Non-pigmented ciliary epithelial cell (primary cell): ENCODE data around the gene OSTM1.

Experiments used
- DNase-seq: peaks from one replicate; pipeline ENCODE4 v3.0.0-alpha.2; 2010; ENCODE audit warnings: low read depth

The OSTM1 gene

GRCh38 chr6:108100003-108100402 lies 25.5 kb upstream of the OSTM1 start:
- no peak for DNase-seq

- no peak for DNase-seq
These were observed 23.3 kb upstream of the OSTM1 start for GRCh38 chr6:108097882-108098281.

- DNase-seq = no peak
These were observed 19.3 kb upstream of the OSTM1 start for GRCh38 chr6:108093781-108094300.

DNA sequence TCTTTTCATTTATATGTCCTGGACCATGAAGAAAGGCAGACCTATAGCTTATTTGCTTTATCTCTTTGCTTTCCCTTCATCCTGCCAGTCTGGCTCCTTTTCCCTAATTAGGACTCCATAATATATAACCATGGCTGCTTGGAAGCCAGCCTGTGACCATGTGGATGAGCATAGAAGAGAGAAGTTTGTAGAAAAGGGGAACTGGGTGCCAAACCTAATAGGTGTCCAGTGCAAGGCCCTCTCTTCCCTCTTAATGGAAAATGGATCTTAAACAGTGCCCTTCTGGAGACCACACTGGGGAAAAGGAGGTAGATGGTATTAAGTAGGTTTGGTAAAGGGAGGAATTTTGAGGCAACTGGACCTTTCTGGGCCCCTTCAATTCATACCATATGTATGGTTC lies 16.7 kb upstream of the OSTM1 start:
- no peak for DNase-seq

DNA sequence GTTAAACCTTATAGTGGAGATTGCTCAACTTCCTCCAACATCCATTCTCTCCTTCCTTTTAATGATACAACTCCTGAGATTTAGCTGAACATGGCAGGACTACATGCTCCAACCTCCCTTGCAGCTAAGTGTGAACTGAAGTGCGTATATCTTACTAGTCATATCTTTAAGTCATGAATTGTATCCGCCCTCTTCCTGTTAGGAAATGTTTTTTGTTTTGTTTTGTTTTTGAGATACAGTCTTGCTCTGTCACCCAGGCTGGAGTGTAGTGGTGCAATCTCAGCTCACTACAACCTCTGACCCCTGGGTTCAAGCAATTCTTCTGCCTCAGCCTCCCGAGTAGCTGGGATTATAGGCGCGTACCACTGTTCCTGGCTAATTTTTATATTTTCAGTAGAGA lies 8.8 kb upstream of the OSTM1 start:
- DNase-seq = no peak

GRCh38 chr6:108082539-108082938 lies 8.0 kb upstream of the OSTM1 start:
- DNase-seq = no peak

- peak; percentile 44 for DNase-seq
These were observed 5.7 kb upstream of the OSTM1 start for GRCh38 chr6:108080010-108080780.

DNA sequence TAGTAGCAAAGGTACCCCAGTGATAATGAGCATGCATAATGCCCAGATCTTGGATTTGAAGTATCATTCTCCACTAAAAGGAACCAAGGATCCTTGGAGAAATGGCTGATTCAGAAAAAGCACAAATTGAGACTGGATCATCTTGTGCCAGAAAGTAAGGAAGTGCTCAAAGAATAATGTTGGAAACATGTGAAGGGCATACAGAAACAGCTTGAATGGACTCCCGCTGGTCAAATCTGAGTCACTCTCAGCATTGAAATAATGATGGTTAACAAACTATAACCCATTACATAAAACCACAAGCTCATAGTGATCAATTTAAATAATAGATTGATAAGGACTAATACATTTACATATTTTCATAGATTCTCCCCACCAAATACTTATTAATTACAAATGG lies 3.6 kb upstream of the OSTM1 start:
- no peak for DNase-seq

- DNase-seq = no peak
These were observed 533 bp downstream of the OSTM1 start for GRCh38 chr6:108074057-108074358.

DNA sequence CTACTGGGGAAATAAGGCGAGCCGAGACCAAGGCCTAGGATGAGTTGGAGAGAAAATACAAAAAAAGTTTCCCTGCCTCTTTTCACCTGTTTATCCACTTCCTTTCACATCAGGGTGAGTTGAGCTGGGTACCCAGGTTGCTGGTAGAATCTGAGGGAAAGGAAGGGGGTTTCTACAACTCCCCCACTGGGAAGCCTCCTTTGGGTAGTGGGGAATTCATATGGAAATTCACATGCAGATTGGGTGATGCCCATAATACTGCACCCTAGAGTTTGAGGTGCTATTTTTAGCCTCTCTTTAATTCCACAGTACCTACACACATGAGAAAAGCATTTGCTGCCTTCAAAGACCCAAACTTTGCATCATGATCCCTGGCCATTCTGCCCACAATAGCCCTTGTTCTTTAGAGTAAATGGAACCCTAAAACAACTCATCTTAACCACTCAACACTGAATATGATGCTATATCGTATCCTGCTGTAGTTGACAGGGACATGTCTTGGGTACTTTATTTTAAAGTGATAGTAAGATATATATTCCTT lies 2.7 kb downstream of the OSTM1 start:
- DNase-seq = no peak

DNA sequence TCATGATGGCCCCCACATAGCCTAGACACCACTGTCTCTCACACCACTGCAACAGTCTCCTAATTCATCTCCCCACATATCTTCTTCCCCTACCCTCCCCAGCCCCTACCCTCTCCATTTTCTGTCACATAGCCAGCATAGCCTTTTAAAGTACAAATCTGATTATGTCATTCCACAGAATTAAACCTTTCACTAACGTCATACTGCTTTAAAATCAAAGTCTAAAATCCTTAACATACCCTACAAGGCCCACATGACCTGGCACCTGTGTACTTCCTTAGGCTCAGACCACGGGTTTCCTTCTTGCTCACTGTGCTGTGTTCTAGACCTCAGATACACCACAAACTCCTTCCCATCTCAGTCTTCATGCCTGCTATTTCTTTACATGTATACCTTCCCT lies 5.9 kb downstream of the OSTM1 start:
- no peak for DNase-seq

DNA sequence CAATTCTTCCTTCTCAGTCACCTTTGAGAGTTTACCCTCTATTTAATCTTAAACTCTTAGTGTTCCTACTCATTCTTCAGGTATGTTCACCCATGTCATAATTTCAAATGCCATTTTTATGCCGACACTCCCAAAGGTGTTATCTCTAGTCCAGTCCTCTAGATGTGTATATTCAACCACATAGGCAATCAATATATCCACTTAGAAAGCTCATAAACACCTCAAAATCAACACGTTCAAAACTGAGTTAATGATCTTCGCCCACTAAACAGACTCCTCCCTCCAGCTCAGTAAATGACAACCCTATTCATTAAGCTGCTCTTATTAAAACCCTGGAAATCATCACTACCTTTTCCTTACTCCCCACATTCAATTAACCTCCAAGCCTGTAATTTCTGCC lies 6.4 kb downstream of the OSTM1 start:
- no peak for DNase-seq

DNA sequence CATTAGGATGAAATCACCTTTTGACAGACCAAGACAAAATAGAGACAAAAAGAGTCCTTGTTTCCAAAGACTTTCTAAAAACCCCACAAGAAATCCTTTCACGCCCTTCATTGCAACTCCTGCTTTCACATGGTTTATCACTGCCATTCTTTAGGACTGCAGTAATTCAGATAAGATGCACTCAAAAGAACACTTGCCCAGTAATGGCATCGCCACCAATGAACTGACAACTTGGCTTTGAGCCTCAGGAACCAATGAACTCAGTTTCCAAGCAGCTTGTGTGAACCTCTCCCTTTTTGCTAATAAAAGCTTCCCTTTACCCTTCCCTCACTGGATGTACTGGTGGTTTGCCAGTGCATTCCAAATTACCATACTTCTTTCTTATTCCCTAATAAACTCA lies 21.8 kb downstream of the OSTM1 start:
- DNase-seq = no peak

- no peak for DNase-seq
These were observed 23.1 kb downstream of the OSTM1 start for GRCh38 chr6:108051481-108051880.

GRCh38 chr6:108039681-108040080 lies 34.9 kb downstream of the OSTM1 start:
- DNase-seq = no peak

- no peak for DNase-seq
These were observed 37.7 kb downstream of the OSTM1 start for GRCh38 chr6:108036884-108037283.

- no peak for DNase-seq
These were observed 42.6 kb downstream of the OSTM1 start for GRCh38 chr6:108031968-108032367.

- DNase-seq = no peak
These were observed 44.3 kb downstream of the OSTM1 start for GRCh38 chr6:108030211-108030610.

GRCh38 chr6:108029226-108029921 lies 45.2 kb downstream of the OSTM1 start:
- no peak for DNase-seq

DNA sequence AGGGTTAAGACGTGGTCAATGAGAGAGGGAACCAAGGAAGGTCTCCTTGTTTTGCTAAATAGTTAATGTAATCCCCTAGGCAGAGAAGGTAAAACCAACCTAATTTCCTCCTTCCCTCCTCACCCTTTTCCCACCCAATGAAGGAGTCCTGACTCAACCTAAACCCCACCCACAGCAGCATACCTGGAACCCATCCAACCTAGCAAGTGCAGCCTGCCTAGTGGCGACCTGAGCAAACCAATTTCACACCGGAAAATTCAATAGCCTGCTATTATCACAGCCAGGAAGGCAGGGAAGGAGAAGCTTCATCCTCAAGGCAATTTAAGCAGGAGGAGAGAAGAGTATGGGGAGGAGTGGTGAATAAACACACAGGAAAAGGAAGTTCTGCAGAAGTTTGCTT lies 46.9 kb downstream of the OSTM1 start:
- DNase-seq = no peak

- DNase-seq = no peak
These were observed 47.5 kb downstream of the OSTM1 start for GRCh38 chr6:108027056-108027455.

- DNase-seq = no peak
These were observed 50.0 kb downstream of the OSTM1 start for GRCh38 chr6:108024427-108025073.
